PC-9 (cell line): ENCODE measurements around the gene MRPL12. TPM values are rescaled to one million over a fixed set of nuclear protein-coding genes. Genes with fewer than 3 reads are reported as not detected.
A peak's percentile ranks its signal among the peaks of the same experiment; 100 is the strongest.

Experiments used
- BruUV-seq: library from RNA; stranded (reverse); fragments of 400-500 nt; replicated peaks from 2 replicates; lab custom pipeline; 2021; lab: Mats Ljungman, UMichigan
- CTCF ChIA-PET: fragments of 300-600 bp; sonication (Branson Sonifier 250); formaldehyde crosslinking; loops from one replicate; lab custom pipeline; 2022; ENCODE audit warnings: antibody characterized with exemption; lab: Charles Lee
- POLR2A ChIA-PET: fragments of 300-600 bp; sonication (Branson Sonifier 250); formaldehyde crosslinking; loops from one replicate; lab custom pipeline; 2022; ENCODE audit warnings: antibody characterized with exemption; ENCODE audit not compliant: unreplicated experiment; lab: Charles Lee
- DNase-seq, 2 experiments: peaks; one replicate each; pipeline versions ENCODE4 v3.0.0 to v3.0.0-alpha.2; 2015 to 2022; ENCODE audit warnings: mixed read lengths in 1 of 2
- H2AFZ ChIP-seq: fragments of 200-600 bp; sonication (generic); 2 replicates; pipeline ENCODE4 v1.8.1; 2017; ENCODE audit warnings: antibody characterized with exemption
- H3F3A ChIP-seq: fragments of 200-600 bp; sonication (generic); 2 replicates; pipeline ENCODE4 v1.8.1; 2017; ENCODE audit warnings: antibody characterized with exemption, mild to moderate bottlenecking, low read depth; ENCODE audit not compliant: insufficient read depth
- H3K27ac ChIP-seq: fragments of 200-600 bp; sonication (generic); 2 replicates; pipeline ENCODE4 v1.6.1; 2016; ENCODE audit warnings: mixed run types
- H3K27me3 ChIP-seq: fragments of 200-600 bp; sonication (generic); 2 replicates; pipeline ENCODE4 v1.6.1; 2016; ENCODE audit warnings: low read depth, mixed run types; ENCODE audit not compliant: insufficient read depth
- H3K36me3 ChIP-seq: fragments of 200-600 bp; sonication (generic); 2 replicates; pipeline ENCODE4 v1.6.1; 2016; ENCODE audit warnings: low read depth, mixed run types
- H3K4me1 ChIP-seq: fragments of 200-600 bp; sonication (generic); replicated peaks from 2 replicates; pipeline ENCODE4 v1.6.1; 2016; ENCODE audit warnings: mixed run types; ENCODE audit not compliant: insufficient read depth
- H3K4me2 ChIP-seq: fragments of 200-600 bp; sonication (generic); 2 replicates; pipeline ENCODE4 v1.6.1; 2017; ENCODE audit warnings: mixed run types
- H3K4me3 ChIP-seq: fragments of 200-600 bp; sonication (generic); 2 replicates; pipeline ENCODE4 v1.6.1; 2016; ENCODE audit warnings: mixed run types
- H3K79me2 ChIP-seq: fragments of 200-600 bp; sonication (generic); 2 replicates; pipeline ENCODE4 v1.6.1; 2017; ENCODE audit warnings: low read depth, mixed run types
- H3K9me2 ChIP-seq: fragments of 200-600 bp; sonication (generic); 2 replicates; pipeline ENCODE4 v1.8.1; 2017; ENCODE audit warnings: mild to moderate bottlenecking; ENCODE audit not compliant: insufficient read depth
- H3K9me3 ChIP-seq: fragments of 200-600 bp; sonication (generic); 2 replicates; pipeline ENCODE4 v1.8.1; 2016; ENCODE audit warnings: low read depth; ENCODE audit not compliant: insufficient read depth
- H4K20me1 ChIP-seq: fragments of 200-600 bp; sonication (generic); 2 replicates; pipeline ENCODE4 v1.8.1; 2017; ENCODE audit not compliant: insufficient read depth
- CTCF ChIP-seq: fragments of 200-600 bp; sonication (generic); conservative IDR thresholded peaks from 2 replicates; pipeline ENCODE4 v1.6.1; 2017; ENCODE audit warnings: mixed run types, antibody characterized with exemption, mild to moderate bottlenecking, moderate library complexity
- EZH2 ChIP-seq: fragments of 200-600 bp; sonication (generic); IDR thresholded peaks from 2 replicates; pipeline ENCODE4 v1.8.0; 2017; ENCODE audit warnings: antibody characterized with exemption, low read depth
- intact Hi-C: fragments of 100-400 bp; cut with micrococcal nuclease; formaldehyde crosslinking; loops from one replicate; pipeline ENCODE4 v1.10.0; 2022; ENCODE audit not compliant: unreplicated experiment
- total RNA-seq: library from RNA; stranded (reverse); gene quantifications from 2 replicates; pipeline ENCODE4 v1.2.3, GENCODE V29; 2021

Gene MRPL12
- total RNA-seq, 1 experiment from 2014 or later, result 98.6 TPM

- Histone ChIP-seq H3K9me3 (no peaks in the 10 kb centered on the region), H3K36me3 (no peaks in the 10 kb centered on the region), H3K9me2 (no peaks in the 10 kb centered on the region), H3F3A (peaks cover 29% of the 10 kb centered on the region; the same call in 1 of the 2 replicates), H3K4me3 (peak overlapping the region; percentile 77), H2AFZ (no peak overlapping the region), H3K27me3 (no peaks in the 10 kb centered on the region), H3K4me1 (peaks cover 24% of the 10 kb centered on the region), H3K4me2 (peak overlapping the region; percentile 88), H3K79me2 (peaks cover 27% of the 10 kb centered on the region), H3K27ac (peak overlapping the region; percentile 46), H4K20me1 (0 out of 2 replicates have a peak, but pooled peaks cover 3% of the 10 kb centered on the region)
- ChIA-PET POLR2A (interaction anchor here (0.6 to 0.7 kb wide), 3 partner anchors 81 to 373 kb away, joined by 3 to 10 read pairs (median 3); no protein-coding TSS in a partner anchor), CTCF (interaction anchor here (0.6 kb wide), 2 partner anchors 40 to 111 kb away, joined by 3 to 8 read pairs; no protein-coding TSS in a partner anchor)
- TF ChIP-seq EZH2 (no peak), CTCF (no peak)
- intact Hi-C loops, result loop anchor here (1.0 to 5.0 kb wide), 3 partner anchors 9 to 147 kb away; partner anchors contain the start of genes NPLOC4, P4HB and TSPAN10
- no TSS peak for BruUV-seq
- peak in 1 of 2 experiments; percentile 82 for DNase-seq
Measured at GRCh38 chr17:81713556-81714411, 10.6 kb downstream of the MRPL12 start.

- peaks cover 24% of the 10 kb centered on the region for H3K4me1 ChIP-seq
- peak overlapping the region; percentile 88 for H3K4me2 ChIP-seq
- peaks cover 27% of the 10 kb centered on the region for H3K79me2 ChIP-seq
- H2AFZ ChIP-seq, result no peak overlapping the region
- H3K4me3 ChIP-seq, result peak overlapping the region; percentile 77; the same call in 1 of the 2 replicates
- no peaks in the 10 kb centered on the region for H3K9me3 ChIP-seq
- no peaks in the 10 kb centered on the region for H3K9me2 ChIP-seq
- intact Hi-C loops, result loop anchor here (5.0 kb wide), 1 partner anchor 77 kb away; the partner anchor contains the start of genes NPLOC4 and TSPAN10
- no peak overlapping the region for H3K27ac ChIP-seq
- 0 out of 2 replicates have a peak, but pooled peaks cover 3% of the 10 kb centered on the region for H4K20me1 ChIP-seq
- BruUV-seq, result no TSS peak
- POLR2A ChIA-PET, result interaction anchor here (0.6 kb wide), 1 partner anchor 140 kb away, joined by 4 read pairs; no protein-coding TSS in a partner anchor
- no peaks in the 10 kb centered on the region for H3K27me3 ChIP-seq
- TF ChIP-seq CTCF (no peak), EZH2 (no peak)
- peaks cover 34% of the 10 kb centered on the region; the same call in 1 of the 2 replicates for H3F3A ChIP-seq
- no peak for DNase-seq
- CTCF ChIA-PET, result interaction anchor here (0.6 kb wide), 1 partner anchor 112 kb away, joined by 8 read pairs; no protein-coding TSS in a partner anchor
- no peaks in the 10 kb centered on the region for H3K36me3 ChIP-seq
Measured at GRCh38 chr17:81714412-81715106, 11.4 kb downstream of the MRPL12 start.
